Gastroesophageal sphincter (tissue), 3 donors: Measurements from ENCODE around the gene SLC38A9.

ENCODE experiments used
- EP300 ChIP-seq: sonication (generic); formaldehyde crosslinking; IDR thresholded peaks from one replicate; pipeline ENCODE4 v1.6.1; 2017; ENCODE audit warnings: antibody characterized with exemption, mild to moderate bottlenecking
- POLR2A ChIP-seq, 2 donors: fragments of 450-650 bp; IDR thresholded peaks; one replicate each; pipeline ENCODE4 v1.6.1; 2017; ENCODE audit warnings: antibody characterized with exemption in 2 of 2, mild to moderate bottlenecking in 2 of 2, moderate library complexity in 1 of 2
- TF ChIP-seq, protein P1 (sequence below), 4 experiments: fragments of 200-600 bp in 2 of 4; fragments of 450-650 bp in 2 of 4; sonication (generic) in 1 of 4; IDR thresholded peaks; one replicate each; pipeline ENCODE4 v1.5.1; 2017 to 2019; ENCODE audit warnings: antibody characterized with exemption in 4 of 4, mild to moderate bottlenecking in 2 of 4, moderate library complexity in 2 of 4

GRCh38 chr5:55714749-55715148 is 2.6 kb upstream of the SLC38A9 start:
- TF ChIP-seq, protein P1, sequence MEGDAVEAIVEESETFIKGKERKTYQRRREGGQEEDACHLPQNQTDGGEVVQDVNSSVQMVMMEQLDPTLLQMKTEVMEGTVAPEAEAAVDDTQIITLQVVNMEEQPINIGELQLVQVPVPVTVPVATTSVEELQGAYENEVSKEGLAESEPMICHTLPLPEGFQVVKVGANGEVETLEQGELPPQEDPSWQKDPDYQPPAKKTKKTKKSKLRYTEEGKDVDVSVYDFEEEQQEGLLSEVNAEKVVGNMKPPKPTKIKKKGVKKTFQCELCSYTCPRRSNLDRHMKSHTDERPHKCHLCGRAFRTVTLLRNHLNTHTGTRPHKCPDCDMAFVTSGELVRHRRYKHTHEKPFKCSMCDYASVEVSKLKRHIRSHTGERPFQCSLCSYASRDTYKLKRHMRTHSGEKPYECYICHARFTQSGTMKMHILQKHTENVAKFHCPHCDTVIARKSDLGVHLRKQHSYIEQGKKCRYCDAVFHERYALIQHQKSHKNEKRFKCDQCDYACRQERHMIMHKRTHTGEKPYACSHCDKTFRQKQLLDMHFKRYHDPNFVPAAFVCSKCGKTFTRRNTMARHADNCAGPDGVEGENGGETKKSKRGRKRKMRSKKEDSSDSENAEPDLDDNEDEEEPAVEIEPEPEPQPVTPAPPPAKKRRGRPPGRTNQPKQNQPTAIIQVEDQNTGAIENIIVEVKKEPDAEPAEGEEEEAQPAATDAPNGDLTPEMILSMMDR (IDR thresholded peaks at IDR 0.05): no peak
- TF ChIP-seq EP300 (no peak), POLR2A (IDR thresholded peaks at IDR 0.05) (no peak)
